GM21447 (cell line): ENCODE results near the gene IL3RA.
"Not testable (repeated sequence)": the region's sequence is repeated elsewhere in the genome, so short reads cannot be mapped to it uniquely, and the experiment has no call there.

Source experiments
- ATAC-seq: cut with Tn5 transposase; IDR thresholded peaks from one replicate; pipeline ENCODE4 v1.9.1; 2021; ENCODE audit not compliant: unreplicated experiment

Gene IL3RA

DNA sequence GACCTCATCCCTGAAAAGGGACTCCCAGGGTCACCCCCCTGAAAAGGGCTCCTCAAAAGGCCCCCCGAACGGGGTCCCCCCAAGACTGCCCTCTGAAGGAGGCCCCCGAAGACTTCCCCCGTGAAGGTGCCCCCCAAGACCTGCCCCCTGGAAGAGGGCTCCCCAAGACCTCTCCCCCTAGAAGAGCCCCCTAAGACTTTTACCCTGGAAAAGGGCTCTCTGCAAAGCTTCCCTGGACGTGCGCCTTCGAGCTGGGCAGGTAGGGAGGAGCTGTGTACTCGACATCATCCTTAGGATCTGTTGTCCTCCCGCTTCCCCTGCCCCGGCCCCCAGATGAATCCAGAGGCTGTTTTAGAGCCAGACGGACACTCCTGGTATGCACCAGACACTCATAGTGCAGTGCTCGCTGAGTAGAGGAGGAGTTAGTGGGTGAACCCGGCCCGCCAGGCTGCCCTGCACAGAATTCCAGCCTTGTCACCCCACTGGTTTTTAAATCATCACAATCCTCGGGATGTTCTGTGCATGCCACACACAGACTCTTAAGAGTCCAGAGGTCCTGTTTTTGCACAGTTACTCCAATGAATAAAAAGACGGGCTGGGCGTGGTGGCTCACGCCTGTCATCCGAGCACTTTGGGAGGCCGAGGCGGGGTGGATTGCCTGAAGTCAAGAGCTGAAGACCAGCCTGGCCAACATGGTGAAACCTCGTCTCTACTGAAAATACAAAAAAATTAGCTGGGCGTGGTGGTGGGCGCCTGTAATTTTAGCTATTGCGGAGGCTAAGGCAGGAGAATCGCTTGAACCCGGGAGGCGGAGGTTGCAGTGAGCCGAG is 61.1 kb downstream of the IL3RA start:
- no peak for ATAC-seq

DNA sequence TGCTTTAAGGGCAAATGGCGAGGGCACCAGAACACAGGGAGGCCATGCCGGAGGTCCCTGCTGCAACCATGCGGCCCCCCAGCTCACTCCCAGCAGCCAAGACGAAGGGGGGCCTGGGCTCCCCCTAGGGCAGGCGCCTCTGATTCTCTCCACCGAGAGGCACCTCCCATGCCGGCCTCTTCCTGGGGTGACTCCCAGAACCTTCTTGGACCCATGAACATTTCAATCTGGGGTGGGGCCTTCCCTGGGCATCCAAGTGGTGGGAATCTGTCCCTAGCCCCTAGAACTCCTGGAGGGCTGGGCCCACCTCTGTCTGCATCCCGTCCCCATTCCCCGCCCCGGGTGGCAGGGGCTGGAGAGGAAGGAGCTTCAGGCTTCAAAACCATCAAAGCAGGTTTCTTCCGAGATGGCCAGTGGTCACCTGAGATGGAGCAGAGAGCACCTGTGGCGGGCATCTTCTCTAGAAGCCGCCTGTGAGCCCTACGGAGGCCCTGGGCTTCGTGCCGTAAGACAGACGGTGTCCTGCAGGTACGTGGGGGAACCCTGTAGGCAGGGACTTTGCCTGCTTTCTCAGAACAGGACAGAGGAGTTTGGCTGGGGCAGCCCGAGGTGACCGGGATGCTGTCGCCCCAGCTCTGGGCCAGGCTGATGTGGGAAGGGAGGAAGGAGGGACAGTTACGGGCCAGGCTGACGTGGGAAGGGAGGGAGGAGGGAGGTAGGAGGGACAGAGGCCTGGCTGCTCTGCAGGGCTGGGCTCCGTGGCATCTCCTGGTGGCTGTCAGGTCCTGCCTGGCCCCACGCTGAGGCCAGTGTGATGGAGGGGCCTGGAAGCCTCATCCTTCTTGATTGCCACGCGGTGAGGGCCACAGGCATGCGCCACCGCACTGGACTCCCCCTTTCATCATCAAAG is 62.1 kb downstream of the IL3RA start:
- no peak for ATAC-seq

DNA sequence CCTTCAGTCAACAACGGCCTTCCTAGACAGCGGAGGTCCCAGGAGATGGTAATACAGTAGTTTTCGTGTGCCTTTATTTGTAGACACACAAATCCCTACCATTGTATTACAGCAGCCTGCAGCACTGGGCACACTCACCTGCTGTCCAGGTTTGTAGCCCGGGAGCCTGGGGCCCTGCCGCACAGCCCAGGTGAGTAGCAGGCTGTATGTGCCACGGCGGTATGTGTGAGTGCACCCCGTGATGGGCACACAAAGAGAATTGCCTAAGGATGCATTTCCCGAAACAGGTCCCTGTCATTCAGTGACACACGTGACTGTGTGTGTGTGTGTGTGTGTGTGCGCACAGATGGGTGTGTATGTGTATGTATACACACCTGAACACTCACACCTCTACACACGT is 63.5 kb downstream of the IL3RA start:
- ATAC-seq, result no peak

DNA sequence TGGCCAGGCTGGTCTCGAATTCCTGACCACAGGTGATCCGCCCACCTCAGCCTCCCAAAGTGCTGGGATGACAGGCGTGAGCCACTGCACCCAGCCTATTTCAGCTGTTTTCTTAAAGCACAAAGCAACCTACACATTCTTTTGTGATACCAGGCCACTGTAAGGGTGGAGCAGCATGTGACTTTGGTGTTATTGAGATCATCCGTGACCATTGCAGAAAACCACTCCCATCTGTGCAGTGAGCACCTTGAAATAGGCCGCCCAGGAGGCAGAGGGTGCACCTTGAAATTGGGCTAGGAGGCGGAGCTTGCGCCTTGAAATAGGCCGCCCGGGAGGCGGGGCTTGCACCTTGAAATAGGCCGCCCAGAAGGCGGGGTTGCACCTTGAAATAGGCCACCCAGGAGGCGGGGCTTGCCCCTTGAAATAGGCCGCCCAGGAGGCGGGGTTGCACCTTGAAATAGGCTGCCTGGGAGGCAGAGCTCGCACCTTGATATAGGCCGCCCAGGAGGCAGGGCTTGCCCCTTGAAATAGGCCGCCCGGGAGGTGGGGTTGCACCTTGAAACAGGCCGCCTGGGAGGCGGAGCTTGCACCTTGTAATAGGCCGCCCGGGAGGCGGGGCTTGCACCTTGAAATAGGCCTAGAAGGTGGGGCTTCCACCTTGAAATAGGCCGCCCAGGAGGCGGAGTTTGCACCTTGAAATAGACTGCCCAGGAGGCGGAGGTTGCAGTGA is 64.3 kb downstream of the IL3RA start:
- ATAC-seq, result no peak

DNA sequence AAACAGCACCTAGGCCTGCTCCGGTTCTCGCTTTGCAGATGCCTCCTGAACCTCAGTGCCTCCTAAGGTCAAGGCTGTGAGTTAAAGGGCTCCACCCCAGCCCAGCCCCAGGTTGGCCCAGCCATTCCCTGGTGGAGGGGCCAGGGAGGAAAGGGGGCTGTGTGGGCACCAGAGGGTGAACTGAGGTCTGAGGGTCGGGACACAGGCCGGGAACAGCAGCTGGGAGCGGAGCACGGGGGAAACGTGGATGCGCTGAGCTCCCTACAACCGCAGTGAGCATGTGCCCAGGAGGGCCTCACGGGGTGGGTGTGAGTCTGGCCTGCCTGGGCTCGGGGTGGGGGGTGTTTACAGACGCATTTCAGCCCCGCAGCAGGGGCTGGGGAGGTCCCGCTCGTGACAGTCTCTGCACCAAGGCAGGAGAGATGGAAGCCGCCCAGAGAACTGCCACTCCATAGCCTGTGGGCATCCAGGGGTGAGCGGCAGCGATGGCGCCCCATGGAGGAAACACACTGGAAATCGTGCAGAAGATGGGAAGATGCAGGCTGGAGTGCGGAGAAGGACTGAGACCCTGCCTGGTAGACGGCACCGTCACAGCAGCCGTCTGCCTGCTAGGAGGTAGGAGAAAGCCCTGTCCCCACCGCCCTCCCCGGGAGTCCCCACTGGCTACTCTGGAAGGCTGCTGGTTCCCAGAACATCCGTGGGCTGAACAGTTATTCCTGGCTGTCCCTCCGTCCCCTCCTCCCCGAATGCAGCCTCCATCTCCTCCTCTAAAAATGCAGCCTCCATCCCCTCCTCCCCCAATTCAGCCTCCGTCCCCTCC is 65.2 kb downstream of the IL3RA start:
- ATAC-seq, result no peak

DNA sequence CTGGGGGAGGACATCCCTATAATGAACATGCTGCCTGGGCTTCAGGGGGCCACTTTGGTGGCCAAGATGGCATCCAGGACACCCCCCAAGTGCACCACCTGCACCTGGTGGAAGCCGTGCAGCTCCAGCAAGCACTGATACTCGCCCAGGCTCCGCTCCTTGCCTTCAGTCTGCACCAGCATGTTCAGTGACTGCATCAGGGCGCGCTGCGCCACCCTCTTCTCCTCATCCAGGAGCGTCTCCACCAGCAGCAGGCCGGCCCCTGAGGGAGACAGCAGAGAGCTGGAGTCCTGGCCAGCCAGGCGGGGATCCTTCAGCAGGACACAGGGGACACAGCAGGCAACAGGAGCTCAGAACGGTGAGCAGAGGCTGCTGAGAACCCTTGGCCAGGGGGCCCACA is 66.6 kb downstream of the IL3RA start:
- ATAC-seq, result no peak

DNA sequence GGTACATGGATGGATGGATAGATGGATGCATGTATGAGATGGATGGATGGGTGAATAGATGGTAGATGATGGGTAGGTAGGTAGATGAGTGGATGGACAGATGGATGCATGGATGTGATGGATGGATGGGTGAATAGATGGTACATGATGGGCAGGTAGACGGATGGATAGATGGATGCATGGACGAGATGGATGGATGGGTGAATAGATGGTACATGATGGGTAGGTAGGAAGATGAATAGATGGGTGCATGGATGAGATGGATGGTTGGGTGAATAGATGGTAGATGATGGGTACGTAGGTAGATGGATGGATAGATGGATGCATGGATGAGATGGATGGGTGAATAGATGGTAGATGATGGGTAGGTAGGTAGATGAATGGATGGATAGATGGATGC is 67.3 kb downstream of the IL3RA start:
- ATAC-seq, result not testable (repeated sequence)

DNA sequence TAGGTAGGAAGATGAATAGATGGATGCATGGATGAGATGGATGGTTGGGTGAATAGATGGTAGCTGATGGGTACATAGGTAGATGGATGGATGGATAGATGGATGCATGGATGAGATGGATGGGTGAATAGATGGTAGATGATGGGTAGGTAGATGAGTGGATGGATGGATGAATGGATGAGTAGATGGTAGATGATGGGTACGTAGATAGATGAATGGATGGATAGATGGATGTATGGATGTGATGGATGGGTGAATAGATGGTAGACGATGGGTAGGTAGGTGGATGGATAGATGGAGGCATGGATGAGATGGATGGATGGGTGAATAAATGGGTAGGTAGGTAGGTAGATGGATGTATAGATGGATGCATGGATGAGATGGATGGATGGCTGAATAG is 69.2 kb downstream of the IL3RA start:
- not testable (repeated sequence) for ATAC-seq

DNA sequence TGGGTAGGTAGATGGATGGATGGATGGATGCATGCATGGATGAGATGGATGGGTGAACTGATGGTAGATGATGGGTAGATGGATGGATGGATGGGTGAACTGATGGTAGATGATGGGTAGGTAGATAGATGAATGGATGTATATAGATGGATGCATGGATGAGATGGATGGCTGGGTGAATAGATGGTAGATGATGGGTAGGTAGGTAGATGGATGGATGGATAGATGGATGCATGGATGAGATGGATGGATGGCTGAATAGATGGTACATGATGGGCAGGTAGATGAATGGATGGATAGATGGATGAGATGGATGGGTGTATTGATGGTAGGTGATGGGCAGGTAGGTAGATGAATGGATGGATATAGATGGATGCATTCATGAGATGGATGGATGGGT is 70.5 kb downstream of the IL3RA start:
- no peak for ATAC-seq

DNA sequence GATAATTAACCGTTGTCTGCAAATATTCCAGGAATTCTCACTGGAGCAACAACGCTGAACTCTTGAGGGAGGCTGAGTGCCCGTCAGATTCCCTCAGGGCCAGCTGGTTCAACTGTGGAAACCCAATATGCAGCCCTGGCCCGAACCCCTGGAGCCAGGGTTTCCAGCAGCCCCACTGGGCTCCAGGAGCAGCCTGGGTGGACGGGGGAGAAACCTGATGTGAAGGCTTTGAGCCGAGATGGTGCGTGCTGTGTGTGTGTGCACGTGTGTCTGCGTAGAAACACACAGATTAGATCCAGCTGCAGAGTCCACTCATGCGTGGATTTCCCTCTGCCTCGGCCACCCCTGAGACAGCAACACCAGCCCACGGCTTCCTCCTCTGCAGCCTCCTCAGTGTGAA is 74.7 kb downstream of the IL3RA start:
- no peak for ATAC-seq

DNA sequence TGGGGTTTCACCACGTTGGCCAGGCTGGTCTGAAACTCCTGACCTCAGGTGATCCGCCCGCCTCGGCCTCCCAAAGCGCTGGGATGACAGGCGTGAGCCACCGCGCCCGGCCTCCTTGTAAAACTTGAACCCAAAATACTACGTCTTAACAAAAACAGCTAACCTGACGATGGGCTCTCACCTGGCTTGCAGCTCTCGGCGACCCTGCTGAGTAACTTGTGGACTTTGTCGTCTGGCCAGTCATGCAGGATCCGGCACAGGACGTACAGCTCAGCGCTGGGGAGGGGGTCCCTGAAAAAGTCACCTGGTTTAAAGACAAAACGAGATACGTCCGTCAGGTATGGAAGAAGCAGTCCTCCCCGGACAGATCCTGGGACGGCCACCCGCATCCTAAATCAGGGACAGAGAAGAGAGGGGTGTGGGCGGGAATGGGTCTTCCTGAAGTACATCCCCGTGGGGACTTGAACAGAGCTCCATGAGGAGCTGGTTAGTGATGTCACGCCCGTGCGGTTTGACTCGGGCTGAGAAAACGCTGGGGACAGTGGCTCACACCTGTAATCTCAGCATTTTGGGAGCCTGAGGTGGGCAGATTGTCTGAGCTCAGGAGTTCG is 76.1 kb downstream of the IL3RA start:
- ATAC-seq, result no peak

DNA sequence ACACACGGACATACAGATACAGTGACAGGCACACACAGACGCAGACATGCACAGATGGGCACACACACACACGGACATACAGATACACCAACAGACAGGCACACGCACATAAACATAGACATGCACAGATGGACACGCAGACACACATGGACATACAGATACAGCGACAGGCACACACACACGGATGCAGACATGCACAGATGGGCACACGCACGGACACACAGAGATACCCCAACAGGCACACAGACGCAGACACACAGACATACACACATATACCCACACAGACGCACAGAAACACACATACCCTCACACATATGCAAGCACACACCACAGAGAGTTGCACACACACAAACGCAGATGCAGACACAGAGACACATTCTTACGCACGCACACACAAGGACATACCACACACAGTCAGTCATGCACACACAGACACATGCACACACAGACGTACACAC is 79.8 kb downstream of the IL3RA start:
- no peak for ATAC-seq

DNA sequence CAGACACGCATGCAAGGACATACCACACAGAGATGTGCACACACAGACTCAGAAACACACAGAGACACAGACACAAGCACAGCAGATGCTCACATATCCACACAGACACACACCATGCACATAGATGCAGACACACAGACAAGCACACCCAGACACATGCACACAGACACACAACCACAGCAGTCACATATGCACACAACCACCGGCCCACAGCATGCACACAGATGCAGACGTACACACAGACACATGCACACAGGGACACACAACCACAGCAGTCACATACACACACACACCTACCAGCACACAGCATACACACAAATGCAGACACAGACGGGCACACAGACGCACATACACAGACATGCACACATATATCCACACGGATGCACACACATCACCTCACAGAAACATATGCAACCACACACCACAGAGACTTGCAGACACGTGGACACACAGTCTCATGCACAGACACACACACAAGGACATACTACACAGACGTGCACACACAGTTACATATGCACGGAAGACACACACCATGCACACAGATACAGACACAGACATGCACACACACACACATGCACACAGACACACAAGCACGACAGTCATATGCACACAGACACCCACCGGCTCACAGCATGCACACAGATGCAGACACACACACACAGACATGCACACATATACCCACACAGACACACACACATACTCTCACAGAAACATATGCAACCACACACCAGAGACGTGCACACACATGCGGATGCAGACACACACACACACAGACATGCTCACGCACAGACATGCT is 80.6 kb downstream of the IL3RA start:
- no peak for ATAC-seq

DNA sequence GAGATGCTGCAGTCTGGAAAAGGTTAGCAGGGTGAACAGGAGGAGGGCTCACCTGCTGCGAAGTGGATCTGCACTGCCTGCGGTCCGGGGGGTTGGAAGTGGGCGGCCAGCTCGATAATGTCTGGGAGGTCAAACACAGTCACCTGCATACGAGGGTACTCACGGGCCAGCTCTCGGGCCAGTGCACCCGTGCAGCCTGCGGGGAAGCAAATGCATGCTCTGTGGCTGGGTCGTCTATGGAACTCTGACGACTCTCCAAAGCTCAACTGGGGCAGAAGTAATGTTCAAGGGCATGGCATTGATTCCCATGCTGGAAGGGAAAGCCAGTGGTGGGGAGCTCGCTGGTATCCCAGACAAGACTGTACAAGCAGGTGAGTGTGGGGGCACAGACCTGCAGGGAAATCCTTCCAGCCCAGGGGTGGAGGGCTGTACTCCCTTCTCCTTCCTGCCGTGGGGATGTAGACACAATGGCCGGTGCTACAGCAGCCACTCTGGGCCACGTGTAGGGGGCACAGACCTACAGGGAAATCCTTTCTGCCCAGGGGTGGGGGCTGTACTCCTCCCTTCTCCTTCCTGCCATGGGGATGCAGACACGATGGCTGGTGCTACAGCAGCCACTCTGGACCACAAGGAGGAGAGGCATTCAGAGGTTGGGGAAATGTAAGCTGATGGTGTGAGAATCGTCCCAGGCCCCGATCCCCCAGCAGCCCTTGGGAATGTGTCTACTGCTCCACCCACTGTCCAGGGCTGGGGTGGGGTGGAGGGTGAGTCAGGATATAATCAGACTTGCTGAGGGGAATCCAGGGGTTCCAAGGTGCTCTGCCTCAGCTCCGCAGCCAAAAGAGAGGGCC is 81.6 kb downstream of the IL3RA start:
- no peak for ATAC-seq

DNA sequence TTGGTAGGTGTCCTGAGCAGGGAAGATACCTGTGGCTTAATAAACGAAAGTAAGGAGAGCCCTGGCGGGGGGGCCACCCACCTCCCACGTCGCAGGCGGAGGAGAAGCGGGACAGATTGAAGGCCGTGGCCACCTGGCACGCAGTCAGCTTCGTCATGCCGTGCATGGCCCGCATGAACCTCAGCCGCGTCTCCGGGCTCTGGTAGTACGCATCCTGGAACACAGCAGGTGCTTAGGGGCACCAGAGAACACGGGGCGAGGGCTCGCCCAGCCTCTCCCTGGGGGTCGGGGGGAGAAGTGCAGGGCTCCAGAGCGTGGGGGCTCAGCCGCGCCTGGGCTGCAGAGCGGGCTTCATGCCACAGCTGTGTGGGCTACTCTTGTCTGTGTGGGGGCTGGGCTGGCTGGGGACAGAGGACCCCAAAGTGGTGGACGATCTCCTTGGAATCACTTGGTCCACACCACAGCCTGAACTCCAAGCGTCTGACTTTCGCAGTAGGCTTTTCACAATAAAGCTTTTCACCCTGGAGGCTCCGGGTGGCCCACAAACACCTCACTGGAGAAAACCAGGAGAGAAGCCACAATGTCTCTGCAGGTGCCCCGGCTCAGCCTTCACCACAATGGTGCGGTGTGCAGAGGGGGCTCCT is 82.4 kb downstream of the IL3RA start:
- no peak for ATAC-seq

DNA sequence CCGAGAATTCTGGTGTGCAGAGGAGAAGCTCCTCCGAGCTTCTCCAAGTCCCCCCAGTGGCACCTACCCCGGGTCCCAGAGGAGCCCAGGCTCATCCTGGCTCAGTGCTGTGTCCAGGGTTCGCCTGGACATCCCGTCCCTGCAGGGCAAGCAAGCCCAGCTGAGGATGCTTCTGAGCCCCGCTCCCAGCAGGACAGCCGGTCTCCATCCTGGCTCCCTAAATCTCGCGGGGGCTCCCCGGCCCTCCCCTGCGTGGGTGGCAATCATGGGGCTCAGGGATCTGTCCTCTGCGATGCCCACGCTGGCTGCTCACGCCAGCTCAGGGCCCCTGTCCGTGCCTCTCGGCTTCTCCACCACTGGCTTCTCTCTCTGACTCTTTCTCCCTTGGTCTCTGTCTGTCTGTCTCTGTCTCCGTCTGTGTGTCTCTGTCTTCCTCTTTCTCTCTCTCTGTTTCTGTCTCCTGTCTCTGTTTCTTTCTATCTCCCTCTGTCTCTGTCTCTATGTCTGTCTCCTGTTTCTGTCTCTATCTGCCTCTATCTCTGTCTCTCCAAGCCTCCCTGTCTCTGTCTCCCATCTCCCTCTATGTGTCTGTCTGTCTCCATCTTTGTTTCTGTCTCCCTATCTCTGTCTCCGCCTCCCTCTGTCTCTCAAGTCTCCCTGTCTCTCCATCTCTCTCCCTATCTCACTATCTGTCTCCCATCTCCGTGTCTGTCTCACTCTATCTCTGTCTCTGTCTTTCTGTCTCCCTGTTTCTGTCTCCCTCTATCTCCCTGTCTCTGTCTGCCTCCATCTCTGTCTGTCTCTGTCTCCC is 83.2 kb downstream of the IL3RA start:
- no peak for ATAC-seq

DNA sequence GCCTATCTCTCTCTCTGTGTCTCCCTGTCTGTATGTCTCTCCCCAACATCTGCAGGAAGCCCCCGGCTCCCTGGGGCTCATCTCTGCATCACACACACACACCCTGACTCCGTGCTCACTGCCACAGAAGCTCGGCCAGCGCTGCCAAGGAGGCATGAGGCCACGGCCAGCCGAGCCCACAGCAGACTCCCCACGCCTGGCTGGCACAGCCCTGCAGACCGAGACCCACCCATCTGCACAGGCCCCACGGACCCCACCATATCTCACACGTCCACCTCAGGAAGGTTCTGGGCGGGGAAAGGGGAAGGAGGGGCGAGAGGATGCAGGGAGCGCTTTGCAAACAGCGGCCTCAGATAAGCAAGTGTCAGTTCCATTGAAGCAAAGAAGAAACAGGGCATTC is 83.8 kb downstream of the IL3RA start:
- ATAC-seq, result no peak
